ENCODE results near the gene HCST. TPM values are rescaled to one million over a fixed set of nuclear protein-coding genes. Genes with fewer than 3 reads are reported as not detected.

HCST gene
- total and polyA plus RNA-seq, 2 of the 4 experiments (the other 2 are of a cell fraction) = 1.5 TPM; not detected in 1

- H3K27ac ChIP-seq (ENCODE audit: insufficient read depth, low read length) = no peak overlapping the region
- no CpG with 5 or more reads among the region's 2 CpGs for WGBS, 2 experiments (ENCODE audit: extremely low coverage in 2 of 2, insufficient read length in 1 of 2)
- H3K4me1 ChIP-seq (ENCODE audit: control insufficient read depth, insufficient read depth, low read length) = no peaks in the 10 kb centered on the region
- POLR2A ChIA-PET (ENCODE audit: unreplicated experiment) = interaction anchor here (0.5 kb wide), 1 partner anchor 15 kb away, joined by 3 read pairs; no protein-coding TSS in a partner anchor
- no peak overlapping the region for H2BK5ac ChIP-seq (ENCODE audit: low read depth, low read length, poor library complexity, severe bottlenecking)
- H3K9ac ChIP-seq (ENCODE audit: low read depth, low read length) = no peak overlapping the region
- H4K20me1 ChIP-seq (ENCODE audit: insufficient read depth, low read length) = peaks cover 5% of the 10 kb centered on the region; the same call in 1 of the 2 replicates
- no peak overlapping the region for H3K4me3 ChIP-seq (ENCODE audit: insufficient read depth, low read depth, low read length)
- no peaks in the 10 kb centered on the region for H3K9me1 ChIP-seq (ENCODE audit: insufficient read depth, low read length)
- intact Hi-C loops (cut with micrococcal nuclease) = no loop called here
- H3K4me2 ChIP-seq (ENCODE audit: low read depth, low read length) = no peak overlapping the region
- no peak overlapping the region for H2AFZ ChIP-seq (replicated peaks; ENCODE audit: low read length, poor library complexity)
- H2AK5ac ChIP-seq (ENCODE audit: low read depth, low read length) = no peak overlapping the region
- CTCF ChIA-PET = interaction anchor here (0.6 kb wide), 1 partner anchor 123 kb away, joined by 3 read pairs; no protein-coding TSS in a partner anchor
- no peaks in the 10 kb centered on the region for H3K79me1 ChIP-seq (ENCODE audit: low read depth in 1 of 2, low read length in 2 of 2)
- no peak overlapping the region for H3K4ac ChIP-seq (ENCODE audit: low read depth, low read length)
- no TSS peak for BruUV-seq (replicated peaks)
- no peaks in the 10 kb centered on the region for H3K9me3 ChIP-seq (ENCODE audit: control insufficient read depth, insufficient read depth, low read length)
- no peak overlapping the region for H2AK9ac ChIP-seq (replicated peaks; ENCODE audit: low read depth, low read length, poor library complexity)
- no peak overlapping the region for H3K56ac ChIP-seq (ENCODE audit: extremely low read depth, insufficient read depth, low read length)
- no peak overlapping the region for H3K14ac ChIP-seq (replicated peaks; ENCODE audit: low read depth, low read length)
- no peak overlapping the region for H2BK120ac ChIP-seq (ENCODE audit: low read depth, low read length)
- in situ Hi-C loops (cut with MboI; ENCODE audit: low sequenced_read_pairs) = no loop called here
- H3K27me3 ChIP-seq (ENCODE audit: control insufficient read depth, insufficient read depth, low read length) = no peaks in the 10 kb centered on the region
- H4K8ac ChIP-seq (ENCODE audit: low read depth in 2 of 2, low read length in 2 of 2) = no peak overlapping the region
- TF ChIP-seq RCOR1 (IDR thresholded peaks at IDR 0.05; ENCODE audit: insufficient replicate concordance, low read length) = no peak
- TF ChIP-seq RAD21 (IDR thresholded peaks at IDR 0.05; ENCODE audit: low read length) = no peak
- no peak for TF ChIP-seq MAZ (IDR thresholded peaks at IDR 0.05; ENCODE audit: borderline replicate concordance, low read depth, low read length)
- no peak for TF ChIP-seq RFX5 (IDR thresholded peaks at IDR 0.05; ENCODE audit: low read depth, low read length)
- TF ChIP-seq BHLHE40 (IDR thresholded peaks at IDR 0.05; ENCODE audit: low read depth, low read length) = no peak
- no peak for TF ChIP-seq ELK1 (IDR thresholded peaks at IDR 0.05; ENCODE audit: borderline replicate concordance, low read depth, low read length)
- DNase-seq (no peak), ATAC-seq (ENCODE audit: low read depth) (no peak)
- H3K36me3 ChIP-seq (ENCODE audit: control insufficient read depth, insufficient read depth, low read length) = peaks cover 13% of the 10 kb centered on the region
- no peak overlapping the region for H4K91ac ChIP-seq (ENCODE audit: insufficient read depth, low read depth, low read length)
- no peak overlapping the region for H2BK15ac ChIP-seq (ENCODE audit: low read depth, low read length)
- no peak overlapping the region for H3K18ac ChIP-seq (ENCODE audit: low read depth, low read length)
- no peak overlapping the region for H2BK20ac ChIP-seq (ENCODE audit: low read depth, low read length)
- H3K23ac ChIP-seq (ENCODE audit: low read depth, low read length) = no peak overlapping the region
- dilution Hi-C loops (cut with HindIII; ENCODE audit: low sequenced_read_pairs, unreplicated experiment) = no loop called here
- H4K5ac ChIP-seq (ENCODE audit: low read depth, low read length) = no peak overlapping the region
These were observed 18.4 kb upstream of the HCST start for GRCh38 chr19:35883882-35884281.

Data from IMR-90 (cell line).